CD1c-positive myeloid dendritic cell (primary cell): ENCODE data around the gene XRCC1.
"Not testable (repeated sequence)": the region's sequence is repeated elsewhere in the genome, so short reads cannot be mapped to it uniquely, and the experiment has no call there.

Source experiments
- DNase-seq: peaks from one replicate; pipeline ENCODE4 v3.0.0-alpha.2; 2016; ENCODE audit errors: extremely low spot score

The XRCC1 gene

GRCh38 chr19:43545981-43546380, 29.3 kb downstream of the XRCC1 start:
- no peak for DNase-seq

GRCh38 chr19:43545276-43545675, 30.1 kb downstream of the XRCC1 start:
- DNase-seq: no peak

- DNase-seq: no peak
These were observed 31.2 kb downstream of the XRCC1 start for GRCh38 chr19:43544077-43544476.

GRCh38 chr19:43541920-43542650, 33.2 kb downstream of the XRCC1 start:
- DNase-seq: no peak

GRCh38 chr19:43540381-43540780, 34.9 kb downstream of the XRCC1 start:
- no peak for DNase-seq

- no peak for DNase-seq
These were observed 36.4 kb downstream of the XRCC1 start for GRCh38 chr19:43538922-43539321.

GRCh38 chr19:43534816-43535761, 40.2 kb downstream of the XRCC1 start:
- DNase-seq: peak; percentile 24

- DNase-seq: no peak
These were observed 41.0 kb downstream of the XRCC1 start for GRCh38 chr19:43534305-43534815.

- DNase-seq: peak; percentile 98
These were observed 41.6 kb downstream of the XRCC1 start for GRCh38 chr19:43533546-43534304.

- DNase-seq: peak; percentile 96
These were observed 42.3 kb downstream of the XRCC1 start, which contains the start of gene ZNF575 for GRCh38 chr19:43532962-43533545. Gene ZNF575, plus strand, starts transcription at chr19:43533188. Its CDS starts 1,235 bp downstream, at chr19:43534423.

- DNase-seq: no peak
These were observed 42.8 kb downstream of the XRCC1 start for GRCh38 chr19:43532571-43532961.

GRCh38 chr19:43527860-43528622, 47.3 kb downstream of the XRCC1 start:
- no peak for DNase-seq

- DNase-seq: peak; percentile 71
These were observed 48.2 kb downstream of the XRCC1 start, which contains the start of gene ETHE1 for GRCh38 chr19:43526884-43527859. Gene ETHE1, minus strand, starts transcription at chr19:43527201. Its CDS starts 24 bp downstream, at chr19:43527177.

GRCh38 chr19:43525836-43526771, 49.2 kb downstream of the XRCC1 start:
- peak; percentile 3 for DNase-seq

GRCh38 chr19:43524922-43525835, 50.1 kb downstream of the XRCC1 start:
- peak; percentile 82 for DNase-seq

GRCh38 chr19:43523696-43524095, 51.6 kb downstream of the XRCC1 start:
- DNase-seq: not testable (repeated sequence)

GRCh38 chr19:43522929-43523328, 52.4 kb downstream of the XRCC1 start:
- no peak for DNase-seq
